Spleen (tissue), 7 donors: ENCODE data around the gene SURF1.
A peak's percentile ranks its signal among the peaks of the same experiment; 100 is the strongest.

Experiments
- CTCF ChIP-seq, 11 experiments: fragments of 200-600 bp in 7 of 11; fragments of 450-650 bp in 4 of 11; sonication (generic) in 4 of 11; IDR thresholded peaks in 8 of 11; conservative IDR thresholded peaks in 3 of 11; 1 replicate in 7 of 11; 2 replicates in 4 of 11; pipeline versions ENCODE4 v1.4.0 to v1.8.0; 2016 to 2021; ENCODE audit warnings: antibody characterized with exemption in 11 of 11, inconsistent platforms in 4 of 11, mild to moderate bottlenecking in 1 of 11
- POLR2A ChIP-seq, 3 donors: fragments of 450-650 bp; IDR thresholded peaks; one replicate each; pipeline ENCODE4 v1.5.1; 2017; ENCODE audit warnings: antibody characterized with exemption in 3 of 3, mild to moderate bottlenecking in 1 of 3
- POLR2AphosphoS5 ChIP-seq, 3 donors: sonication (generic); formaldehyde crosslinking; IDR thresholded peaks; one replicate each; pipeline ENCODE4 v1.5.1; 2017; ENCODE audit warnings: antibody characterized with exemption in 3 of 3
- donor health status: DM: no; HTN: no; CAD: no; lungs with moderate emphysema.
- donor health status: DM: no; HTN: no; CAD: no.
- donor health status: DM: no; HTN: no; CAD: no.

GRCh38 chr9:133404454-133405002 is 48.2 kb upstream of the SURF1 start:
- TF ChIP-seq CTCF (IDR thresholded peaks at IDR 0.05 in 8 of 11, conservative IDR thresholded peaks at IDR 0.05 in 3 of 11) (peak in 1 of 11 experiments; percentile 4), POLR2AphosphoS5 (IDR thresholded peaks at IDR 0.05) (peak in 1 of 3 donors; percentile 42), POLR2A (IDR thresholded peaks at IDR 0.05) (no peak)
